HepG2 (cell line): ENCODE measurements around the gene TRIM31. TPM values are rescaled to one million over a fixed set of nuclear protein-coding genes. Genes with fewer than 3 reads are reported as not detected.
A peak's percentile ranks its signal among the peaks of the same experiment; 100 is the strongest.

Experiments
- FOXP1 ChIP-seq, 2 experiments: fragments of 450-650 bp in 1 of 2; IDR thresholded peaks; 2 replicates each; pipeline ENCODE4 v1.6.1; 2017 to 2018; ENCODE audit warnings: antibody characterized with exemption in 1 of 2
- GFI1 ChIP-seq: sonication (generic); formaldehyde crosslinking; IDR thresholded peaks from 2 replicates; pipeline ENCODE4 v1.5.0; 2020; ENCODE audit warnings: missing genetic modification reagents, mild to moderate bottlenecking, borderline replicate concordance
- HMGA1 ChIP-seq: sonication (generic); formaldehyde crosslinking; conservative IDR thresholded peaks from 2 replicates; pipeline ENCODE4 v1.4.0; 2020; ENCODE audit warnings: missing genetic modification reagents
- MAF1 ChIP-seq: sonication (generic); formaldehyde crosslinking; IDR thresholded peaks from 2 replicates; pipeline ENCODE4 v1.5.0; 2020; ENCODE audit warnings: missing genetic modification reagents, borderline replicate concordance
- MXI1 ChIP-seq: IDR thresholded peaks from 3 replicates; pipeline ENCODE4 v1.6.1; 2012; ENCODE audit warnings: low read depth, low read length, inconsistent platforms, borderline replicate concordance
- SMARCE1 ChIP-seq: fragments of 450-650 bp; IDR thresholded peaks from 2 replicates; pipeline ENCODE4 v1.6.1; 2017; ENCODE audit warnings: borderline replicate concordance
- SMC3 ChIP-seq: IDR thresholded peaks from 2 replicates; pipeline ENCODE4 v1.6.1; 2011; ENCODE audit warnings: low read length, improper control_type of control experiment
- SPEN ChIP-seq: sonication (generic); formaldehyde crosslinking; IDR thresholded peaks from 2 replicates; pipeline ENCODE4 v1.5.1; 2020; ENCODE audit warnings: low read depth, mild to moderate bottlenecking, missing genetic modification reagents
- TBL1XR1 ChIP-seq: fragments of 150-350 bp; IDR thresholded peaks from 2 replicates; pipeline ENCODE4 v1.6.1; 2014; ENCODE audit warnings: borderline replicate concordance, low read length; ENCODE audit not compliant: partially characterized antibody
- TEAD2 ChIP-seq: sonication (generic); formaldehyde crosslinking; IDR thresholded peaks from 2 replicates; pipeline ENCODE4 v1.9.0; 2021; ENCODE audit warnings: missing genetic modification reagents
- YEATS2 ChIP-seq: sonication (generic); formaldehyde crosslinking; IDR thresholded peaks from 2 replicates; pipeline ENCODE4 v1.4.0; 2020; ENCODE audit warnings: missing genetic modification reagents, borderline replicate concordance
- ZFP82 ChIP-seq: sonication (generic); formaldehyde crosslinking; IDR thresholded peaks from 2 replicates; pipeline ENCODE4 v1.5.1; 2020; ENCODE audit warnings: mild to moderate bottlenecking, missing genetic modification reagents, borderline replicate concordance
- ZIK1 ChIP-seq: sonication (generic); formaldehyde crosslinking; IDR thresholded peaks from 2 replicates; pipeline ENCODE4 v1.5.0; 2020; ENCODE audit warnings: mild to moderate bottlenecking, low read depth, missing genetic modification reagents, borderline replicate concordance
- ZKSCAN8 ChIP-seq: IDR thresholded peaks from 2 replicates; pipeline ENCODE4 v1.6.1; 2016; ENCODE audit warnings: borderline replicate concordance, missing genetic modification reagents, missing compliant biosample characterization
- ZNF138 ChIP-seq: sonication (generic); formaldehyde crosslinking; IDR thresholded peaks from 2 replicates; pipeline ENCODE4 v1.5.0; 2020; ENCODE audit warnings: mild to moderate bottlenecking, low read depth, missing genetic modification reagents
- ZNF382 ChIP-seq: sonication (generic); formaldehyde crosslinking; IDR thresholded peaks from 2 replicates; pipeline ENCODE4 v1.5.0; 2020; ENCODE audit warnings: missing genetic modification reagents, mild to moderate bottlenecking, borderline replicate concordance
- ZNF605 ChIP-seq: sonication (generic); formaldehyde crosslinking; IDR thresholded peaks from 2 replicates; pipeline ENCODE4 v1.8.0; 2022; ENCODE audit warnings: mild to moderate bottlenecking, missing genetic modification reagents
- ZNF766 ChIP-seq: sonication (generic); formaldehyde crosslinking; IDR thresholded peaks from 2 replicates; pipeline ENCODE4 v1.5.0; 2020; ENCODE audit warnings: missing genetic modification reagents, borderline replicate concordance
- ZNF83 ChIP-seq: sonication (generic); formaldehyde crosslinking; IDR thresholded peaks from 2 replicates; pipeline ENCODE4 v1.4.0; 2020; ENCODE audit warnings: missing genetic modification reagents, mild to moderate bottlenecking, borderline replicate concordance
- polyA plus RNA-seq, 8 experiments: library from polyadenylated mRNA; depleted of rRNA in 3 of 8; stranded (reverse) in 7 of 8; unstranded in 1 of 8; fragments of >200 nt; fragmentation: Illumina TruSeq in 4 of 8; extraction: Trizol in 4 of 8; gene quantifications; 2 replicates each; pipeline versions ENCODE4 v1.2.1 to v1.2.3, GENCODE V29; 2011 to 2016; ENCODE audit warnings: low read depth in 4 of 8, missing spikeins in 1 of 8, mixed read lengths in 1 of 8; ENCODE audit not compliant: insufficient read depth in 1 of 8
- total RNA-seq, 5 experiments: library from RNA; depleted of rRNA; stranded (reverse); fragments of >200 nt; fragmentation: Illumina TruSeq; extraction: Trizol; gene quantifications; 2 replicates each; pipeline ENCODE4 v1.2.3, GENCODE V29; 2016; ENCODE audit warnings: low read depth in 1 of 5
- TF ChIP-seq, protein P1 (sequence below): sonication (generic); formaldehyde crosslinking; IDR thresholded peaks from 2 replicates; pipeline ENCODE4 v1.8.0; 2022; ENCODE audit warnings: mild to moderate bottlenecking, missing genetic modification reagents, moderate library complexity
- TF ChIP-seq, protein P2 (sequence below): fragments of 450-650 bp; IDR thresholded peaks from 2 replicates; pipeline ENCODE4 v1.6.1; 2017; ENCODE audit warnings: mild to moderate bottlenecking
- TF ChIP-seq, protein P3 (sequence below): IDR thresholded peaks from 2 replicates; pipeline ENCODE4 v1.6.1; 2016; ENCODE audit warnings: missing compliant biosample characterization, missing genetic modification reagents, borderline replicate concordance

The TRIM31 gene
- total and polyA plus RNA-seq, 2 of the 13 experiments (the other 11 are each of a cell fraction or from before 2014, with no cell fraction given), result 0.13 to 0.51 TPM

DNA sequence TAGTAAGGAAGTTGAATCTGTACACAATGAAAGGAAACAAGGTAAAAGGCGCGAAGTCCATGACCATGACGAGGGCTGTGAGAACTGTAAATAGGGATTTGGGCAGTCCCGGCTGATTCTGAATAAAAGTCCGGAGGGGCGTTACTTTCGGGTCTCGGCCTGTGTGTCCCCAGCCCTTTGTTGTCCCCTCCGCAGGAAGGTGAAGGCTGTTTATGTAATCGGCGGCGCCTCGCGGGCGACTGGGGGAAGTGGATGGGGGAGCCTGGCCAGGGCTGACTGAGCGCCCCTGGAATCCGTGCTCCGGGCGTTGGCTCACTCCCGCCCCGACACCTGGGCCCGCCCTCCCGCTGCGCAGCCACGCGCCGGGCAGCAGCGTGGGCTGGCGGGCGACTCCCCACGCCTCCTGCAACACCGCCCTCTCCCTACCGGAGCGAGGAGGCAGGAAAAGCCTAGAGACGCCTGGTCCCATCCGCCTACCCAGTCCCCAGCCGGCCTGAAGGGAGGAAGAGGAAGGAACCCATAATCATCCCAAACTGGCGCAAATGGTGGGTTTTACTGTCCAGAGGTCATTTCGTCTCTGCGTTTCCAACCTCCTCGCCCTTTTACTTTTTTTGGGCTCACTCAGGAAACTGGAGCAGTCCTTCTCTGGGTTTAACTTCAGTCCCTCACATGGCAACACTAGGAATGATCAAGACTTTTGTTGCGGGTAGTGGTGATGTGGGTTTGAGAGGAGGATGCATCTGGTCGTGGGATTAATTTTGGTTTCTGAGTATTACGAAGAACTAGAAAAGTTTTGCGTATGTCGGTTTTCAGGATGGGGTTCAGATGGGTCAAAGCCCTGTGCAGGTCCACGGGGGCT is 12.1 kb downstream of the TRIM31 start (continued):
- no peak for TF ChIP-seq TBL1XR1
- TF ChIP-seq MAF1 (CRISPR knock-in tag), result no peak
- TF ChIP-seq, protein P1, sequence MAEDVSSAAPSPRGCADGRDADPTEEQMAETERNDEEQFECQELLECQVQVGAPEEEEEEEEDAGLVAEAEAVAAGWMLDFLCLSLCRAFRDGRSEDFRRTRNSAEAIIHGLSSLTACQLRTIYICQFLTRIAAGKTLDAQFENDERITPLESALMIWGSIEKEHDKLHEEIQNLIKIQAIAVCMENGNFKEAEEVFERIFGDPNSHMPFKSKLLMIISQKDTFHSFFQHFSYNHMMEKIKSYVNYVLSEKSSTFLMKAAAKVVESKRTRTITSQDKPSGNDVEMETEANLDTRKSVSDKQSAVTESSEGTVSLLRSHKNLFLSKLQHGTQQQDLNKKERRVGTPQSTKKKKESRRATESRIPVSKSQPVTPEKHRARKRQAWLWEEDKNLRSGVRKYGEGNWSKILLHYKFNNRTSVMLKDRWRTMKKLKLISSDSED (CRISPR knock-in tag), result no peak
- peak; percentile 90 for TF ChIP-seq SPEN
- no peak for TF ChIP-seq YEATS2 (CRISPR knock-in tag)
- TF ChIP-seq ZNF605 (CRISPR knock-in tag), result peak; percentile 43; the same call in 1 of the 2 replicates
- peak; percentile 74; the same call in 1 of the 2 replicates for TF ChIP-seq ZKSCAN8
- TF ChIP-seq SMC3, result no peak
- no peak for TF ChIP-seq HMGA1 (CRISPR knock-in tag)
- TF ChIP-seq ZNF83 (CRISPR knock-in tag), result no peak
- no peak for TF ChIP-seq ZNF382
- TF ChIP-seq, protein P2, sequence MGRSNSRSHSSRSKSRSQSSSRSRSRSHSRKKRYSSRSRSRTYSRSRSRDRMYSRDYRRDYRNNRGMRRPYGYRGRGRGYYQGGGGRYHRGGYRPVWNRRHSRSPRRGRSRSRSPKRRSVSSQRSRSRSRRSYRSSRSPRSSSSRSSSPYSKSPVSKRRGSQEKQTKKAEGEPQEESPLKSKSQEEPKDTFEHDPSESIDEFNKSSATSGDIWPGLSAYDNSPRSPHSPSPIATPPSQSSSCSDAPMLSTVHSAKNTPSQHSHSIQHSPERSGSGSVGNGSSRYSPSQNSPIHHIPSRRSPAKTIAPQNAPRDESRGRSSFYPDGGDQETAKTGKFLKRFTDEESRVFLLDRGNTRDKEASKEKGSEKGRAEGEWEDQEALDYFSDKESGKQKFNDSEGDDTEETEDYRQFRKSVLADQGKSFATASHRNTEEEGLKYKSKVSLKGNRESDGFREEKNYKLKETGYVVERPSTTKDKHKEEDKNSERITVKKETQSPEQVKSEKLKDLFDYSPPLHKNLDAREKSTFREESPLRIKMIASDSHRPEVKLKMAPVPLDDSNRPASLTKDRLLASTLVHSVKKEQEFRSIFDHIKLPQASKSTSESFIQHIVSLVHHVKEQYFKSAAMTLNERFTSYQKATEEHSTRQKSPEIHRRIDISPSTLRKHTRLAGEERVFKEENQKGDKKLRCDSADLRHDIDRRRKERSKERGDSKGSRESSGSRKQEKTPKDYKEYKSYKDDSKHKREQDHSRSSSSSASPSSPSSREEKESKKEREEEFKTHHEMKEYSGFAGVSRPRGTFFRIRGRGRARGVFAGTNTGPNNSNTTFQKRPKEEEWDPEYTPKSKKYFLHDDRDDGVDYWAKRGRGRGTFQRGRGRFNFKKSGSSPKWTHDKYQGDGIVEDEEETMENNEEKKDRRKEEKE, result no peak
- TF ChIP-seq ZNF138 (CRISPR knock-in tag), result 0 out of 2 replicates have a peak, but pooled peaks have one; percentile 68
- TF ChIP-seq MXI1, result peak; percentile 83; the same call in 1 of the 3 replicates
- TF ChIP-seq ZFP82, result no peak
- TF ChIP-seq FOXP1 (IDR thresholded peaks at IDR 0.05), result no peak; the same call in 1 of the 2 replicates
- TF ChIP-seq FOXP1 (CRISPR knock-in tag; IDR thresholded peaks at IDR 0.05), result peak; percentile 83
- no peak for TF ChIP-seq TEAD2 (CRISPR knock-in tag)
- TF ChIP-seq ZIK1 (CRISPR knock-in tag), result no peak; the same call in 1 of the 2 replicates
- TF ChIP-seq SMARCE1, result no peak
- no peak for TF ChIP-seq ZNF766 (CRISPR knock-in tag)
- TF ChIP-seq GFI1 (CRISPR knock-in tag), result no peak; the same call in 1 of the 2 replicates
- TF ChIP-seq, protein P3, sequence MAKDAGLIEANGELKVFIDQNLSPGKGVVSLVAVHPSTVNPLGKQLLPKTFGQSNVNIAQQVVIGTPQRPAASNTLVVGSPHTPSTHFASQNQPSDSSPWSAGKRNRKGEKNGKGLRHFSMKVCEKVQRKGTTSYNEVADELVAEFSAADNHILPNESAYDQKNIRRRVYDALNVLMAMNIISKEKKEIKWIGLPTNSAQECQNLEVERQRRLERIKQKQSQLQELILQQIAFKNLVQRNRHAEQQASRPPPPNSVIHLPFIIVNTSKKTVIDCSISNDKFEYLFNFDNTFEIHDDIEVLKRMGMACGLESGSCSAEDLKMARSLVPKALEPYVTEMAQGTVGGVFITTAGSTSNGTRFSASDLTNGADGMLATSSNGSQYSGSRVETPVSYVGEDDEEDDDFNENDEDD (CRISPR knock-in tag), result peak; percentile 83
